ENCODE results near the gene MEX3D. TPM values are rescaled to one million over a fixed set of nuclear protein-coding genes. Genes with fewer than 3 reads are reported as not detected.

MEX3D gene
- total RNA-seq, 1 experiment from 2014 or later: 70.4 TPM

GRCh38 chr19:1609680-1610474, 41.8 kb upstream of the MEX3D start:
- Histone ChIP-seq H3K9ac (ENCODE audit: extremely low read depth, insufficient read length, low read length) (no peak overlapping the region), H4K5ac (ENCODE audit: insufficient read length, low read depth, low read length) (no peak overlapping the region), H3K23me2 (ENCODE audit: insufficient read length, low read depth, low read length, poor library complexity, severe bottlenecking) (peaks cover 6% of the 10 kb centered on the region), H3K79me2 (ENCODE audit: insufficient read depth, low read length) (peaks cover 1% of the 10 kb centered on the region; the same call in 1 of the 2 replicates), H2BK5ac (ENCODE audit: insufficient read length, low read length) (no peak overlapping the region), H3K9me3 (ENCODE audit: control insufficient read depth, low read depth, low read length) (no peaks in the 10 kb centered on the region), H3T11ph (ENCODE audit: low read length) (no peak overlapping the region), H3K14ac (ENCODE audit: insufficient read depth, low read length) (no peak overlapping the region), H3K23ac (ENCODE audit: insufficient read length, low read depth, low read length) (no peak overlapping the region), H3K27ac (ENCODE audit: insufficient read length, low read depth, low read length) (no peak overlapping the region), H2AK5ac (ENCODE audit: insufficient read length, low read length) (no peak overlapping the region), H3K18ac (ENCODE audit: insufficient read length, low read depth, low read length) (no peak overlapping the region), H4K91ac (ENCODE audit: insufficient read length, low read depth, low read length) (no peak overlapping the region), H2BK20ac (ENCODE audit: low read depth, low read length, poor library complexity, severe bottlenecking) (no peak overlapping the region), H2BK12ac (ENCODE audit: insufficient read length, low read depth, low read length) (no peak overlapping the region), H3K27me3 (ENCODE audit: insufficient read depth, low read length) (no peaks in the 10 kb centered on the region), H2AFZ (ENCODE audit: low read length) (no peak overlapping the region), H3K79me1 (ENCODE audit: insufficient read depth, low read depth, low read length, poor library complexity, severe bottlenecking) (peaks cover 2% of the 10 kb centered on the region), H3K4me2 (ENCODE audit: insufficient read depth, insufficient read length, low read length) (no peak overlapping the region), H2BK120ac (ENCODE audit: low read depth, low read length, poor library complexity, severe bottlenecking) (no peak overlapping the region), H3K56ac (ENCODE audit: insufficient read length, low read depth, low read length) (no peak overlapping the region), H2BK15ac (ENCODE audit: low read depth, low read length) (no peak overlapping the region), H4K20me1 (ENCODE audit: control insufficient read depth, insufficient read depth, insufficient read length) (no peaks in the 10 kb centered on the region), H4K8ac (replicated peaks; ENCODE audit: insufficient read length, low read depth, low read length) (no peak overlapping the region), H3K4ac (ENCODE audit: low read depth, low read length) (no peak overlapping the region), H3K4me1 (ENCODE audit: insufficient read depth, low read length) (no peaks in the 10 kb centered on the region)
- peaks cover 25 to 50% (median 45%) of the 10 kb centered on the region in 3 experiments; a peak in 6 of 7 replicates for H3K36me3 Mint-ChIP-seq (ENCODE audit: insufficient read depth in 1 of 3, low read depth in 3 of 3)
- TF ChIP-seq CTCF (conservative IDR thresholded peaks at IDR 0.05): no peak
- DNase-seq: no peak
- no CpG with 5 or more reads among the region's 16 CpGs for WGBS (ENCODE audit: extremely low coverage, insufficient read length, low lambda C conversion rate)
- peak overlapping the region in 2 of 3 experiments; percentile 49 to 95; a peak in 3 of 7 replicates for H3K27ac Mint-ChIP-seq
- no peaks in the 10 kb centered on the region for H3K9me3 Mint-ChIP-seq
- no peaks in the 10 kb centered on the region; the same call in 1 of the 2 replicates for H3K27me3 Mint-ChIP-seq (ENCODE audit: low read depth)
- no peak overlapping the region for H3K4me3 Mint-ChIP-seq
- H3K4me1 Mint-ChIP-seq: peaks cover 9 to 12% of the 10 kb centered on the region in 2 experiments
